GM18951 (cell line): ENCODE measurements around the gene DDA1.

Experiments used
- POLR2A ChIP-seq: IDR thresholded peaks from 4 replicates; pipeline ENCODE4 v1.6.1; 2011; ENCODE audit warnings: mild to moderate bottlenecking; ENCODE audit not compliant: insufficient read length, insufficient read depth; ENCODE audit errors: extremely low read depth
- in situ Hi-C: fragments of 300-500 bp; cut with MboI; formaldehyde crosslinking; loops from one replicate; pipeline ENCODE4 v1.12.0; 2022; ENCODE audit warnings: low sequenced_read_pairs, mixed read lengths, inconsistent platforms; ENCODE audit not compliant: unreplicated experiment

The DDA1 gene

GRCh38 chr19:17332677-17333581 lies 23.6 kb downstream of the DDA1 start:
- TF ChIP-seq POLR2A: no peak
- in situ Hi-C loops: no loop called here

- in situ Hi-C loops: no loop called here
- no peak for TF ChIP-seq POLR2A
Measured at GRCh38 chr19:17333611-17334413, 24.4 kb downstream of the DDA1 start.

- in situ Hi-C loops: no loop called here
- peak; percentile 35 for TF ChIP-seq POLR2A
Measured at GRCh38 chr19:17334414-17335409, 25.3 kb downstream of the DDA1 start, which contains the start of gene ANO8. Gene ANO8 (minus strand): TSS chr19:17334855. CDS start chr19:17334670, 185 bp downstream.

GRCh38 chr19:17335575-17335974 lies 26.2 kb downstream of the DDA1 start:
- TF ChIP-seq POLR2A: no peak
- in situ Hi-C loops: no loop called here

- peak; percentile 75 for TF ChIP-seq POLR2A
- in situ Hi-C loops: no loop called here
Measured at GRCh38 chr19:17336872-17337674, 27.7 kb downstream of the DDA1 start, which contains the start of gene GTPBP3. Gene GTPBP3 (plus strand): TSS chr19:17337553. CDS start chr19:17337612, 59 bp downstream.

GRCh38 chr19:17337675-17338432 lies 28.5 kb downstream of the DDA1 start:
- TF ChIP-seq POLR2A: no peak
- in situ Hi-C loops: no loop called here

- in situ Hi-C loops: no loop called here
- TF ChIP-seq POLR2A: no peak
Measured at GRCh38 chr19:17338433-17339078, 29.2 kb downstream of the DDA1 start.

GRCh38 chr19:17339088-17339741 lies 29.9 kb downstream of the DDA1 start:
- TF ChIP-seq POLR2A: no peak
- in situ Hi-C loops: no loop called here

GRCh38 chr19:17340302-17340870 lies 31.0 kb downstream of the DDA1 start:
- no peak for TF ChIP-seq POLR2A
- in situ Hi-C loops: no loop called here

GRCh38 chr19:17340871-17341357 lies 31.6 kb downstream of the DDA1 start:
- TF ChIP-seq POLR2A: no peak
- in situ Hi-C loops: no loop called here
